H1 (cell line): ENCODE results near the gene OPN5. TPM values are rescaled to one million over a fixed set of nuclear protein-coding genes. Genes with fewer than 3 reads are reported as not detected.

Experiments
- CTCF ChIA-PET: fragments of 300-600 bp; sonication (Branson Sonifier 250); formaldehyde crosslinking; loops from one replicate; lab custom pipeline; 2021; ENCODE audit not compliant: partially characterized antibody; lab: Charles Lee
- POLR2A ChIA-PET: fragments of 300-600 bp; sonication (Branson Sonifier 250); formaldehyde crosslinking; loops from one replicate; lab custom pipeline; 2021; ENCODE audit warnings: inconsistent platforms; ENCODE audit not compliant: partially characterized antibody; lab: Charles Lee
- DNase-seq, 2 experiments: peaks; one replicate each; pipeline versions ENCODE4 v3.0.0 to v3.0.0-alpha.2; 2010 to 2022; ENCODE audit warnings: low spot score in 2 of 2, low read depth in 1 of 2, mixed read lengths in 1 of 2
- FAIRE-seq: peaks from 2 replicates; lab custom pipeline; 2011; peaks lifted over from hg19 to GRCh38; lab: Jason Lieb, UNC
- H2AFZ ChIP-seq: 2 replicates; pipeline ENCODE4 v1.8.1; 2012; ENCODE audit warnings: low read length, inconsistent platforms
- H2AK5ac ChIP-seq: 2 replicates; pipeline ENCODE4 v1.6.1; 2013; ENCODE audit warnings: low read depth, low read length
- H2BK120ac ChIP-seq: replicated peaks from 2 replicates; pipeline ENCODE3; 2013; ENCODE audit warnings: low read depth, low read length, inconsistent platforms
- H2BK12ac ChIP-seq: 2 replicates; pipeline ENCODE4 v1.6.1; 2013; ENCODE audit warnings: low read depth, low read length
- H2BK15ac ChIP-seq: 2 replicates; pipeline ENCODE4 v1.6.1; 2013; ENCODE audit warnings: low read length
- H2BK20ac ChIP-seq: 2 replicates; pipeline ENCODE4 v1.6.1; 2013; ENCODE audit warnings: low read length
- H2BK5ac ChIP-seq: 2 replicates; pipeline ENCODE4 v1.6.1; 2013; ENCODE audit warnings: low read depth, low read length
- H3K14ac ChIP-seq: 2 replicates; pipeline ENCODE4 v1.6.1; 2013; ENCODE audit warnings: inconsistent platforms; ENCODE audit not compliant: insufficient read length
- H3K18ac ChIP-seq: 2 replicates; pipeline ENCODE4 v1.6.1; 2013; ENCODE audit warnings: low read length; ENCODE audit errors: extremely low read depth
- H3K23ac ChIP-seq: 2 replicates; pipeline ENCODE4 v1.6.1; 2013; ENCODE audit warnings: inconsistent platforms; ENCODE audit not compliant: insufficient read length
- H3K23me2 ChIP-seq: 2 replicates; pipeline ENCODE4 v1.6.1; 2013; ENCODE audit warnings: low read depth, low read length
- H3K27ac ChIP-seq: 2 replicates; pipeline ENCODE4 v1.6.1; 2011; ENCODE audit warnings: low read depth, low read length, inconsistent platforms
- H3K27me3 ChIP-seq, 4 experiments: replicated peaks in 1 of 4; 1 replicate in 1 of 4; 2 replicates in 3 of 4; pipeline versions ENCODE4 v1.6.1 to v1.8.1; 2011 to 2013; ENCODE audit warnings: low read length in 3 of 4, mild to moderate bottlenecking in 3 of 4, inconsistent platforms in 2 of 4, mixed read lengths in 2 of 4, moderate library complexity in 1 of 4; ENCODE audit not compliant: control insufficient read depth in 3 of 4, insufficient read depth in 3 of 4; ENCODE audit errors: extremely low read depth in 1 of 4
- H3K36me3 ChIP-seq, 4 experiments: 2 replicates each; pipeline versions ENCODE4 v1.6.1 to v1.8.1; 2011 to 2013; ENCODE audit warnings: mild to moderate bottlenecking in 4 of 4, low read length in 3 of 4, moderate library complexity in 2 of 4, control low read depth in 1 of 4, inconsistent platforms in 1 of 4; ENCODE audit not compliant: insufficient read depth in 4 of 4, control insufficient read depth in 2 of 4
- H3K4ac ChIP-seq: replicated peaks from 2 replicates; pipeline ENCODE3; 2013; ENCODE audit warnings: low read length, low read depth, mixed read lengths, inconsistent platforms; ENCODE audit not compliant: insufficient read length
- H3K4me1 ChIP-seq, 4 experiments: replicated peaks in 1 of 4; 1 replicate in 1 of 4; 2 replicates in 3 of 4; pipeline versions ENCODE4 v1.6.1 to v1.8.1; 2011 to 2013; ENCODE audit warnings: low read length in 3 of 4, inconsistent platforms in 2 of 4, mixed read lengths in 1 of 4; ENCODE audit not compliant: insufficient read depth in 4 of 4, control insufficient read depth in 3 of 4
- H3K4me2 ChIP-seq, 2 experiments: 2 replicates each; pipeline versions ENCODE4 v1.6.1 to v1.8.1; 2011 to 2013; ENCODE audit warnings: low read depth in 2 of 2, low read length in 2 of 2, control low read depth in 1 of 2, inconsistent platforms in 1 of 2, mild to moderate bottlenecking in 1 of 2; ENCODE audit not compliant: insufficient read depth in 1 of 2
- H3K4me3 ChIP-seq, 4 experiments: fragments of 200-600, 300-600 bp in 1 of 4; sonication (generic), shearing (Covaris generic), sonication (Bioruptor Twin) in 1 of 4; 2 replicates each; pipeline versions ENCODE4 v1.5.1 to v1.8.1; 2011 to 2016; ENCODE audit warnings: low read length in 4 of 4, low read depth in 3 of 4, control low read depth in 2 of 4, inconsistent platforms in 2 of 4, mild to moderate bottlenecking in 2 of 4, mixed read lengths in 1 of 4, moderate library complexity in 1 of 4; ENCODE audit not compliant: insufficient read depth in 2 of 4; ENCODE audit errors: extremely low read depth in 1 of 4
- H3K56ac ChIP-seq: replicated peaks from 2 replicates; pipeline ENCODE3; 2013; ENCODE audit warnings: low read depth, mild to moderate bottlenecking, mixed read lengths, low read length, inconsistent platforms; ENCODE audit not compliant: insufficient read length
- H3K79me1 ChIP-seq: 2 replicates; pipeline ENCODE4 v1.6.1; 2013; ENCODE audit warnings: low read depth, low read length, control low read depth
- H3K79me2 ChIP-seq, 2 experiments: 2 replicates each; pipeline versions ENCODE4 v1.6.1 to v1.8.1; 2012 to 2013; ENCODE audit warnings: low read length in 2 of 2, mild to moderate bottlenecking in 2 of 2, inconsistent platforms in 1 of 2; ENCODE audit not compliant: insufficient read depth in 2 of 2, control insufficient read depth in 1 of 2
- H3K9ac ChIP-seq, 4 experiments: replicated peaks in 1 of 4; 1 replicate in 1 of 4; 2 replicates in 3 of 4; pipeline versions ENCODE4 v1.6.1 to v1.8.1; 2011 to 2013; ENCODE audit warnings: low read depth in 3 of 4, low read length in 3 of 4, control low read depth in 2 of 4, mild to moderate bottlenecking in 2 of 4, moderate library complexity in 2 of 4, inconsistent platforms in 1 of 4; ENCODE audit errors: extremely low read depth in 1 of 4
- H3K9me3 ChIP-seq, 2 experiments: 2 replicates each; pipeline versions ENCODE4 v1.6.1 to v1.8.1; 2012 to 2013; ENCODE audit warnings: mild to moderate bottlenecking in 2 of 2, moderate library complexity in 2 of 2, control low read depth in 1 of 2, inconsistent platforms in 1 of 2, low read depth in 1 of 2, low read length in 1 of 2, mixed read lengths in 1 of 2; ENCODE audit not compliant: insufficient read depth in 2 of 2
- H4K20me1 ChIP-seq, 2 experiments: replicated peaks in 1 of 2; 2 replicates each; pipeline versions ENCODE3 to v1.8.1; 2011 to 2013; ENCODE audit warnings: inconsistent platforms in 2 of 2, low read length in 2 of 2, mild to moderate bottlenecking in 1 of 2; ENCODE audit not compliant: insufficient read depth in 2 of 2, control insufficient read depth in 1 of 2
- H4K5ac ChIP-seq: 2 replicates; pipeline ENCODE4 v1.6.1; 2013; ENCODE audit warnings: low read length, low read depth, mixed read lengths, inconsistent platforms; ENCODE audit not compliant: insufficient read length
- H4K8ac ChIP-seq: 2 replicates; pipeline ENCODE4 v1.8.0; 2013; ENCODE audit warnings: mild to moderate bottlenecking, moderate library complexity, low read length, inconsistent platforms; ENCODE audit not compliant: insufficient read depth; ENCODE audit errors: extremely low read depth
- H4K91ac ChIP-seq: replicated peaks from 2 replicates; pipeline ENCODE3; 2013; ENCODE audit warnings: low read length, mixed read lengths, inconsistent platforms; ENCODE audit not compliant: insufficient read length
- CBX5 ChIP-seq: fragments of 300-800, 300-1000 bp; sonication (generic); IDR thresholded peaks from 2 replicates; pipeline ENCODE4 v1.7.1; 2016; ENCODE audit warnings: antibody characterized with exemption, low read length, low read depth
- CHD2 ChIP-seq: IDR thresholded peaks from 2 replicates; pipeline ENCODE4 v1.6.1; 2012; ENCODE audit warnings: low read length, improper control_type of control experiment
- EGR1 ChIP-seq: IDR thresholded peaks from 2 replicates; pipeline ENCODE4 v1.6.1; 2011; ENCODE audit warnings: low read depth, low read length, borderline replicate concordance
- KDM1A ChIP-seq: fragments of 200-600, 300-600 bp; sonication (generic); IDR thresholded peaks from 2 replicates; pipeline ENCODE4 v1.7.1; 2016; ENCODE audit warnings: mild to moderate bottlenecking, low read length, borderline replicate concordance
- MAFK ChIP-seq: IDR thresholded peaks from 2 replicates; pipeline ENCODE4 v1.6.1; 2012; ENCODE audit warnings: low read depth, mild to moderate bottlenecking, improper control_type of control experiment, low read length
- MAX ChIP-seq: IDR thresholded peaks from 2 replicates; pipeline ENCODE4 v1.6.1; 2012; ENCODE audit warnings: inconsistent platforms
- NANOG ChIP-seq: IDR thresholded peaks from 2 replicates; pipeline ENCODE4 v1.6.1; 2011; ENCODE audit warnings: low read length, low read depth, mild to moderate bottlenecking, inconsistent platforms; ENCODE audit not compliant: insufficient read depth, poor library complexity, severe bottlenecking
- POU5F1 ChIP-seq: IDR thresholded peaks from 2 replicates; pipeline ENCODE4 v1.6.1; 2011; ENCODE audit warnings: low read depth, mild to moderate bottlenecking, low read length, moderate library complexity
- TAF7 ChIP-seq: optimal IDR thresholded peaks from 2 replicates; pipeline ENCODE3; 2011; ENCODE audit warnings: low read depth, mild to moderate bottlenecking, inconsistent platforms, low read length, moderate library complexity, borderline replicate concordance
- TCF12 ChIP-seq: IDR thresholded peaks from 2 replicates; pipeline ENCODE4 v1.6.1; 2011; ENCODE audit warnings: low read depth, mild to moderate bottlenecking, low read length
- YY1 ChIP-seq: IDR thresholded peaks from 2 replicates; pipeline ENCODE4 v1.6.1; 2011; ENCODE audit warnings: low read depth, mild to moderate bottlenecking, low read length
- WGBS, 2 experiments: shearing (Covaris generic) in 1 of 2; methylation state at CpG; one replicate each; pipeline versions ENCODE4 v1.1.6 to v1.1.7; 2013 to 2015; ENCODE audit warnings: low lambda C conversion rate in 2 of 2, mixed read lengths in 2 of 2, inconsistent platforms in 1 of 2, low coverage in 1 of 2, missing lambda C conversion rate in 1 of 2; ENCODE audit not compliant: insufficient replicate concordance in 2 of 2, insufficient coverage in 1 of 2, insufficient read length in 1 of 2; ENCODE audit errors: extremely low coverage in 1 of 2, missing lambda C conversion rate in 1 of 2; 5-methylcytosine and 5-hydroxymethylcytosine counted together
- polyA plus RNA-seq, 7 experiments: library from polyadenylated mRNA; depleted of rRNA in 3 of 7; stranded (reverse) in 5 of 7; unstranded in 2 of 7; fragments of >200 nt in 5 of 7; fragments of 200-250 nt in 2 of 7; gene quantifications; 1 replicate in 5 of 7; 2 replicates in 1 of 7; 4 replicates in 1 of 7; pipeline versions ENCODE4 v1.2.1 to v1.2.3, GENCODE V29; 2011 to 2013; ENCODE audit warnings: missing spikeins in 2 of 7, mixed read lengths in 2 of 7
- total RNA-seq: library from RNA; stranded (reverse); fragmentation: NEBNext Ultra II Directional; extraction: Animal tissue kit (Norgen Biotek cat#: 25700); gene quantifications from 2 replicates; pipeline ENCODE4 v1.2.1, GENCODE V29; 2021

Gene OPN5
- total and polyA plus RNA-seq, 2 of the 8 experiments (the other 6 are each of a cell fraction or from before 2014, with no cell fraction given): not detected

GRCh38 chr6:47809873-47810272 lies 28.0 kb downstream of the OPN5 start:
- DNase-seq (no peak), FAIRE-seq (no peak)
- Histone ChIP-seq H4K20me1 (no peaks in the 10 kb centered on the region), H3K23me2 (no peaks in the 10 kb centered on the region), H4K91ac (no peak overlapping the region), H3K27ac (no peak overlapping the region), H4K5ac (no peak overlapping the region), H3K14ac (no peak overlapping the region), H2AFZ (no peak overlapping the region), H3K4me2 (no peak overlapping the region), H2AK5ac (no peak overlapping the region), H2BK12ac (no peak overlapping the region), H3K79me2 (no peaks in the 10 kb centered on the region), H3K9me3 (no peaks in the 10 kb centered on the region), H3K56ac (no peak overlapping the region), H4K8ac (no peak overlapping the region), H2BK15ac (no peak overlapping the region), H2BK20ac (no peak overlapping the region), H3K4ac (no peak overlapping the region), H3K4me1 (no peaks in the 10 kb centered on the region), H3K79me1 (no peaks in the 10 kb centered on the region), H2BK5ac (no peak overlapping the region), H3K4me3 (no peak overlapping the region), H3K23ac (no peak overlapping the region), H3K27me3 (no peaks in the 10 kb centered on the region), H3K36me3 (no peaks in the 10 kb centered on the region), H3K18ac (no peak overlapping the region), H3K9ac (no peak overlapping the region), H2BK120ac (no peak overlapping the region)
- ChIA-PET POLR2A (no interaction called here), CTCF (interaction anchor here (1.2 to 2.1 kb wide), 4 partner anchors 9 to 666 kb away, joined by 3 to 18 read pairs (median 4); no protein-coding TSS in a partner anchor)
- no peak for TF ChIP-seq POU5F1
- TF ChIP-seq MAFK: no peak
- TF ChIP-seq CHD2: no peak
- TF ChIP-seq NANOG: no peak
- no peak for TF ChIP-seq EGR1
- TF ChIP-seq KDM1A: no peak
- TF ChIP-seq MAX: no peak
- TF ChIP-seq CBX5: no peak
- TF ChIP-seq YY1: no peak
- TF ChIP-seq TAF7: no peak
- TF ChIP-seq TCF12: no peak
- 94% methylated on average over 8 of the region's 8 CpGs; no CpG with 5 or more reads in 1 of the 2 experiments for WGBS, 2 experiments
